ENCODE measurements around the gene FARP1. TPM values are rescaled to one million over a fixed set of nuclear protein-coding genes. Genes with fewer than 3 reads are reported as not detected.

The FARP1 gene
- total and polyA plus RNA-seq, 2 of the 13 experiments (the other 11 are each of a cell fraction or from before 2014, with no cell fraction given) = 70.6 to 126 TPM

- Histone ChIP-seq H3K9ac (ENCODE audit: insufficient read depth, low read depth, low read length) (no peak overlapping the region), H4K20me1 (ENCODE audit: insufficient read depth, low read length) (peaks cover 5% of the 10 kb centered on the region; the same call in 1 of the 2 replicates), H3K4me1 (ENCODE audit: insufficient read depth, low read length) (peaks cover under 1% of the 10 kb centered on the region; the same call in 1 of the 2 replicates), H3K4me2 (ENCODE audit: low read depth, low read length) (no peak overlapping the region), H3K27ac (ENCODE audit: extremely low read length, insufficient read depth, low read length) (no peak overlapping the region), H3K27me3 (ENCODE audit: control insufficient read depth in 1 of 2, insufficient read depth in 2 of 2, low read length in 2 of 2) (no peaks in the 10 kb centered on the region), H3K36me3 (replicated peaks in 1 of 2; ENCODE audit: control insufficient read depth in 1 of 2, insufficient read depth in 2 of 2, low read length in 2 of 2) (peaks cover 35 to 90% of the 10 kb centered on the region in 2 experiments), H3K79me2 (ENCODE audit: insufficient read depth, low read length) (peaks cover 2% of the 10 kb centered on the region), H3K4me3 (replicated peaks in 1 of 3; ENCODE audit: insufficient read depth in 1 of 3, low read depth in 2 of 3, low read length in 3 of 3) (no peak overlapping the region), H2AFZ (ENCODE audit: low read length) (no peak overlapping the region), H3K9me3 (ENCODE audit: low read length) (no peaks in the 10 kb centered on the region)
- BruUV-seq (replicated peaks) = no TSS peak
- DNase-seq (ENCODE audit: low spot score) (no peak), FAIRE-seq (no peak), ATAC-seq (no peak)
- CTCF ChIA-PET (ENCODE audit: low intra/inter-chr PET ratio, low total read pairs) = no interaction called here
- in situ Hi-C loops (cut with HindIII; ENCODE audit: extremely low pct_ligation_motif_present, low pct_unique_long_range_greater_than_20kb) = loop anchor here (10.0 kb wide), 1 partner anchor 383 kb away; no protein-coding TSS in a partner anchor
- intact Hi-C loops (cut with micrococcal nuclease; ENCODE audit: unreplicated experiment) = no loop called here
- POLR2A ChIA-PET = no interaction called here
- TF ChIP-seq MYNN (CRISPR knock-in tag; IDR thresholded peaks at IDR 0.05; ENCODE audit: low read depth) (no peak), AGO2 (optimal IDR thresholded peaks at IDR 0.05; ENCODE audit: low read depth, low read length) (peak; percentile 7)
- WGBS (ENCODE audit: low lambda C conversion rate) = 96% methylated on average over 15 of the region's 16 CpGs
These were observed 318.8 kb downstream of the FARP1 start for GRCh38 chr13:98461486-98462240.

DNA sequence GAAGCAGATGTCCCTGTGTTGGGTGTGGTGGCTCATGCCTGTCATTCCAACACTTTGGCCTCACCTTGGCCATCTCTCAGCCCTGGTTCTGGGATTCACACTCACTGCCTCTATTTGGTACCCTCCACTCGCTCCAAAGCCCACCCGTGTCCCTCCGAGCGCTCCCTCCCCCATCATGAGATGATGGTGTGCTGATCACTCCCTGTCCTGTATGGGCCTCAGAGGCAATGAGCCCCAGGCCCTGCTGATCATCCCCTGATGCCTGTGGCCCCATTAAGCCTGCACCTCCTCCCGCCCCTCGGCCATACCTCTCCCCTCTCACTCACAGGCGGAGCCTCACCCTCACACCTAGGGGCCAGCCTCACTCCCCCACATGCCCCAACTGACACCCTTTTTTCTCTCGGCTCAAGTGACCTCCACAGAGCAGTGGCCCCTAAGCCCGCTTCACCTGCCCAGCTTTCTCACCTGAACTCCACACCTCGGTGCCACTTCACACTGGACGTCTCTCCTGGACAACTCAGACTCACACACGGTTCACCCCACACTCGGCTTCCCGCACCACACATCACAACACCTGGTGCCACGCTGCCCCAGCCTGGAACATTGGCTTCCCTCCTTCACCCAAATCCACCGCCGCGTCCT, 319.5 kb downstream of the FARP1 start:
- H3K36me3 ChIP-seq (replicated peaks in 1 of 2; ENCODE audit: control insufficient read depth in 1 of 2, insufficient read depth in 2 of 2, low read length in 2 of 2) = peaks cover 30 to 88% of the 10 kb centered on the region in 2 experiments
- H2AFZ ChIP-seq (ENCODE audit: low read length) = no peak overlapping the region
- no peak overlapping the region for H3K4me3 ChIP-seq (replicated peaks in 1 of 3; ENCODE audit: insufficient read depth in 1 of 3, low read depth in 2 of 3, low read length in 3 of 3)
- H3K27me3 ChIP-seq (ENCODE audit: control insufficient read depth in 1 of 2, insufficient read depth in 2 of 2, low read length in 2 of 2) = no peaks in the 10 kb centered on the region
- in situ Hi-C loops (cut with HindIII; ENCODE audit: extremely low pct_ligation_motif_present, low pct_unique_long_range_greater_than_20kb) (loop anchor here (10.0 kb wide), 1 partner anchor 382 kb away; no protein-coding TSS in a partner anchor), intact Hi-C loops (cut with micrococcal nuclease; ENCODE audit: unreplicated experiment) (no loop called here)
- H3K4me2 ChIP-seq (ENCODE audit: low read depth, low read length) = no peak overlapping the region
- 92% methylated on average over 18 of the region's 18 CpGs for WGBS (ENCODE audit: low lambda C conversion rate)
- H3K79me2 ChIP-seq (ENCODE audit: insufficient read depth, low read length) = peaks cover 2% of the 10 kb centered on the region
- peaks cover 8% of the 10 kb centered on the region for H3K4me1 ChIP-seq (ENCODE audit: insufficient read depth, low read length)
- FAIRE-seq (no peak), ATAC-seq (no peak), DNase-seq (ENCODE audit: low spot score) (no peak)
- ChIA-PET CTCF (ENCODE audit: low intra/inter-chr PET ratio, low total read pairs) (no interaction called here), POLR2A (no interaction called here)
- no peak overlapping the region for H3K27ac ChIP-seq (ENCODE audit: extremely low read length, insufficient read depth, low read length)
- H4K20me1 ChIP-seq (ENCODE audit: insufficient read depth, low read length) = peaks cover 11% of the 10 kb centered on the region
- H3K9ac ChIP-seq (ENCODE audit: insufficient read depth, low read depth, low read length) = no peak overlapping the region
- TF ChIP-seq AGO2 (optimal IDR thresholded peaks at IDR 0.05; ENCODE audit: low read depth, low read length) = peak; percentile 65
- 0 out of 4 replicates have a peak, but pooled peaks of 1 of the 2 experiments have one; percentile 15 for TF ChIP-seq POLR2A (IDR thresholded peaks at IDR 0.05; ENCODE audit: insufficient read depth in 1 of 2, low read depth in 2 of 2, low read length in 2 of 2)
- TF ChIP-seq, protein P1, sequence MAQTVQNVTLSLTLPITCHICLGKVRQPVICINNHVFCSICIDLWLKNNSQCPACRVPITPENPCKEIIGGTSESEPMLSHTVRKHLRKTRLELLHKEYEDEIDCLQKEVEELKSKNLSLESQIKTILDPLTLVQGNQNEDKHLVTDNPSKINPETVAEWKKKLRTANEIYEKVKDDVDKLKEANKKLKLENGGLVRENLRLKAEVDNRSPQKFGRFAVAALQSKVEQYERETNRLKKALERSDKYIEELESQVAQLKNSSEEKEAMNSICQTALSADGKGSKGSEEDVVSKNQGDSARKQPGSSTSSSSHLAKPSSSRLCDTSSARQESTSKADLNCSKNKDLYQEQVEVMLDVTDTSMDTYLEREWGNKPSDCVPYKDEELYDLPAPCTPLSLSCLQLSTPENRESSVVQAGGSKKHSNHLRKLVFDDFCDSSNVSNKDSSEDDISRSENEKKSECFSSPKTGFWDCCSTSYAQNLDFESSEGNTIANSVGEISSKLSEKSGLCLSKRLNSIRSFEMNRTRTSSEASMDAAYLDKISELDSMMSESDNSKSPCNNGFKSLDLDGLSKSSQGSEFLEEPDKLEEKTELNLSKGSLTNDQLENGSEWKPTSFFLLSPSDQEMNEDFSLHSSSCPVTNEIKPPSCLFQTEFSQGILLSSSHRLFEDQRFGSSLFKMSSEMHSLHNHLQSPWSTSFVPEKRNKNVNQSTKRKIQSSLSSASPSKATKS (CRISPR knock-in tag; IDR thresholded peaks at IDR 0.05) = no peak
- BruUV-seq (replicated peaks) = no TSS peak
- H3K9me3 ChIP-seq (ENCODE audit: low read length) = no peaks in the 10 kb centered on the region

All from HepG2 (cell line).